ENCODE data around the gene CPN1.

The CPN1 gene

DNA sequence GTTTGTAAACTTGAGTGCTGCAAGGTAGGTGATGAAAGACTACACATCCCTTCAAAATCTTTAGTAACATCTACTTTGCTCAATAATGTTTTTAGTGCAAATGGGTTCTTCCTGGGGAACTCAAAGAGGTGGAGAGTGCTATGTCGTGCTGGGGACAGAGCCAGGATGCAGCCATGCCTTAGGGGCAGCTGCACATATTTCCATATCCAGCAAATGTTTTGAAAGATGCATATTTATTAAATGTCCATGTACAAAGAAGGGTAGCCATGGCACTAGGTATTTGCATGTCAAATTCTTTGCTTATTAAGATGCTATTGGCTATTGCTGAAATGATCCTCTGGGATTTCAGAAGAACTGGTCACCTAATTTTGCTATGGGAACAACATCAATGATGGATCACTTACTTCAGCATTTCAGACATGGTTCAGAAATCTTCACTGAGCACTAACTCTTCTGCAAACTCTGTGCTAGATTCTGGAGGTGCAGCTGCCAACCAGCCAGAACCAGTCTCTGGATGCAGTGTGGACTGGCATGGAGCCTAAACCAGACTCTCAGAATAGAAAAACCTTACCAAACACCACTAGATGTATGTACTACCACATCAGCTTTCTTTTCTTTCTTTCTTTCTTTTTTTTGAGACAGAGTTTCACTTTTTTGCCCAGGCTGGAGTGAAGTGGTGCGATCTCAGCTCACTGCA is 40.2 kb downstream of the CPN1 start:
- no peak overlapping the region for H3K4me3 ChIP-seq (ENCODE audit: low read depth, low read length)
- TF ChIP-seq, protein P1, sequence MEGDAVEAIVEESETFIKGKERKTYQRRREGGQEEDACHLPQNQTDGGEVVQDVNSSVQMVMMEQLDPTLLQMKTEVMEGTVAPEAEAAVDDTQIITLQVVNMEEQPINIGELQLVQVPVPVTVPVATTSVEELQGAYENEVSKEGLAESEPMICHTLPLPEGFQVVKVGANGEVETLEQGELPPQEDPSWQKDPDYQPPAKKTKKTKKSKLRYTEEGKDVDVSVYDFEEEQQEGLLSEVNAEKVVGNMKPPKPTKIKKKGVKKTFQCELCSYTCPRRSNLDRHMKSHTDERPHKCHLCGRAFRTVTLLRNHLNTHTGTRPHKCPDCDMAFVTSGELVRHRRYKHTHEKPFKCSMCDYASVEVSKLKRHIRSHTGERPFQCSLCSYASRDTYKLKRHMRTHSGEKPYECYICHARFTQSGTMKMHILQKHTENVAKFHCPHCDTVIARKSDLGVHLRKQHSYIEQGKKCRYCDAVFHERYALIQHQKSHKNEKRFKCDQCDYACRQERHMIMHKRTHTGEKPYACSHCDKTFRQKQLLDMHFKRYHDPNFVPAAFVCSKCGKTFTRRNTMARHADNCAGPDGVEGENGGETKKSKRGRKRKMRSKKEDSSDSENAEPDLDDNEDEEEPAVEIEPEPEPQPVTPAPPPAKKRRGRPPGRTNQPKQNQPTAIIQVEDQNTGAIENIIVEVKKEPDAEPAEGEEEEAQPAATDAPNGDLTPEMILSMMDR (IDR thresholded peaks at IDR 0.05; ENCODE audit: insufficient read depth, low read depth, low read length, missing control alignments), result no peak
- DNase-seq (ENCODE audit: low read depth), result peak; percentile 29

DNA sequence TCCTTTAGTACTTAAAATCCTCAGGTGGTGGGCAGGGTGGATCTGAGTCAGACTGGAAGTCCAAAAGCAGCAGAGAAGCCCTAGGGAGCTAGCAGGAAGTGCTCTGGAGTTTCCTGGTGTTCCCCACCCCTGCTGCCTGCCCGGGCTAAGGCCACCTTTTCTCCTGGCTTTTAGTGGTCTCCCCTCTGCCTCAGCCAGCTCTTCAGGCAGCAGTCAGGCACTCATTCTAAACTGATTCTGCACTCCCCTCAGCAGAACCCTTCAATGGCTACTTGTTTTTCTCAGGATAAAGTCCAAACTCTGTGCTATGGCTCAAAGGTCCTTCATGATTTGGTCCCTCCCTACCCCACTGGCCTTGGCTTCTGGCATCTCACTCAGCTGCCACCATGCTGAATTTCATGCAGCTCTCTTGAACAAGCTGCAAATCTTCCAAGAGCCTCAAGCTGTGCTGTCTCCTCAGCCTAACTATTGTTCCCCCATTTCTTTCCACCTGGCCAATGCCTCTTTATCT is 43.1 kb downstream of the CPN1 start:
- H3K4me3 ChIP-seq (ENCODE audit: low read depth, low read length), result no peak overlapping the region
- TF ChIP-seq, protein P1 (IDR thresholded peaks at IDR 0.05; ENCODE audit: insufficient read depth, low read depth, low read length, missing control alignments), result no peak
- DNase-seq (ENCODE audit: low read depth), result peak; percentile 66

DNA sequence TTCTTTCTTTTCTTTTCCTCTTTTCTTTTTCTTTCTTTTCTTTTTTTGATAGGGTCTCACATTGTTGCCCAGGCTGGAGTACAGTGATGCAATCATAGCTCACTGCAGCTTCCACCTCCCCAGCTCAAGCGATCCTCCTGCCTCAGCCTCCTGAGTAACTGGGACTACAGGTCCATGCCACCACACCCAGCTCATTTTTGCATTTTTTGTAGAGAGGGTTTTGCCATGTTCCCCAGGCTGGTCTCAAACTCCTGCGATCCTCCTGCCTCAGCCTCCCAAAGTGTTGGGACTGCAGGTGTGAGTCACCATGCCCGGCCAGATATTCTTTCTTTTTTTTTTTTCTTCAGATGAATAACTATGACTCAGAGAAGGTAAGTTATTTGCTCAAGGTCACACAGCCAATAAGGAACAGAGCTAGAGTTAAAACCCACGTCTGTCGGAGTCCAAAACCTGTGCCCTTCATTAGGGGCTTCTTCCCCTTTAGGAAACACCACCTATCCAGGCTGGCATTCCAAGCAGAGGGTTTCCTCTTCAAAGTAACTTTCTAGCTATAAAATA is 43.8 kb downstream of the CPN1 start:
- DNase-seq (ENCODE audit: low read depth), result no peak
- TF ChIP-seq, protein P1 (IDR thresholded peaks at IDR 0.05; ENCODE audit: insufficient read depth, low read depth, low read length, missing control alignments), result no peak
- no peak overlapping the region for H3K4me3 ChIP-seq (ENCODE audit: low read depth, low read length)

DNA sequence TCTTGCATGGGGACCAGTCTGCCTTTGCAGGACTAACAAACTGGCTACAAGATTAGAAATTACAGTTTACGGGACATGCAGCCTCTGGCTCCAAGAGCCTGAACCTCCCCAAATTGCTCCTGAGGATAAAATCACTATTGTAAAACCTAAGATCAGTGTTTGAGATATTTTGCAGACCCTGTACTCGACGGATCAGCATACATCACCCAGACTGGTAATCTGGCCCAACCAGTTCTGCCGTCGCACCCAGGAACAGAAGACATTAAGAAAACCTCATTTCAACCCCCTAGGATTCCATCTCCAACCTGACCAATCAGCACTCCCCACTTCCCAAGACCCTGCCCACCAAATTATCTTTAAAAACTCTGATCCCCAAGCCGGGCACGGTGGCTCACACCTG is 44.8 kb downstream of the CPN1 start:
- DNase-seq (ENCODE audit: low read depth), result no peak
- TF ChIP-seq, protein P1 (IDR thresholded peaks at IDR 0.05; ENCODE audit: insufficient read depth, low read depth, low read length, missing control alignments), result no peak
- no peak overlapping the region for H3K4me3 ChIP-seq (ENCODE audit: low read depth, low read length)

DNA sequence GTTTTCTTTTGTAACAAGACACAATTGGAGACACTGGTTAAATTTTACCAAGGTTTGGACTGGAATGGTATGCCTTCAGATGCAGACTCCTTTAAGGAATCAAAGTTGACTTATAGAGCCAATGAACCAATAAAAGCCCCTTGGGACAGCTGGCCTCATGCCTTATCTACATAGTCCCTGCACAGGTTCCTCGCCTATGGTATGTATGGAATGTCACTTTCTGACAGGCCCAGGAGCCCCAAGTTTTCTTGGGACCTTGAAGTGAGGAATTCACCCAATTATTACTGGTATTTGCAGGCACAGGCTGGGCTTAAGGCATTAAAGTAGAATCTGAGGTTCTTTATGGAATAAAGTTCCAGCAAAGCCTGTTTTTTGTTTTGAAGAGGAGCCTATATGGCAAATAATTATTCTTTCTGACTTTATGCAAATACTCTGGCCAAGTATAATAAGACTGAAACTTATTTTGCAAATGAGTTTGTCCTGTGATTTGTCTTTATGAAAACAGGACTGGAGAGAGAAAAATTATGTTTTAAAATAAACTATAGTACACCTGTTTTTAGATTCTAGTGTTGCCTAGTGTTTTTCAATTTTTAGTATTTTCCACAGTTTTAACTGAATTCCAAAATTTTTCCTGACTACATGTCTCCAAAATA is 47.8 kb downstream of the CPN1 start:
- H3K4me3 ChIP-seq (ENCODE audit: low read depth, low read length), result no peak overlapping the region
- TF ChIP-seq, protein P1 (IDR thresholded peaks at IDR 0.05; ENCODE audit: insufficient read depth, low read depth, low read length, missing control alignments), result no peak
- no peak for DNase-seq (ENCODE audit: low read depth)

DNA sequence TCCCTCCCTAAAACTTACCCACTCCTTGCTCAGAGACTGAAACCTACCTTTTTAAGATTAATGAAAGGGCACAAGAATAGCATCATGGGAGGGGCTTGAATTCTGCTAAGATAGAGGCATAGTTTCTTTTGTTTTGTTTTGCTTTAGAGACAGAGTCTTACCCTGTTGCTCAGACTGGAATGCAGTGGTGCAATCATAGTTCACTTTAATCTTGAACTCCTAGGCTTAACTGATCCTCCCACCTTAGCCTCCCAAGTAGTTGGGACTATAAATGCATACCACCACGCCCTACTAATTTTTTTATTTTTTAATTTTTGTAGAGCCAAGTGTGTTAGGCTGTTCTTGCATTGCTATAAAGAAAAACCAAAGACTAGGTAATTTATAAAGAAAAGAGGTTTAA is 54.3 kb downstream of the CPN1 start:
- H3K4me3 ChIP-seq (ENCODE audit: low read depth, low read length), result no peak overlapping the region
- no peak for DNase-seq (ENCODE audit: low read depth)
- TF ChIP-seq, protein P1 (IDR thresholded peaks at IDR 0.05; ENCODE audit: insufficient read depth, low read depth, low read length, missing control alignments), result no peak

Data from GM12865 (cell line).